A549 (cell line): ENCODE data around the gene ZC3H4.

Experiments used
- CBX8 ChIP-seq: fragments of 200-600 bp; sonication (generic); IDR thresholded peaks from 2 replicates; pipeline ENCODE4 v1.6.1; 2016
- CEBPB ChIP-seq, 2 experiments: fragments of >200 bp in 1 of 2; sonication (Bioruptor Twin) in 1 of 2; formaldehyde crosslinking in 1 of 2; IDR thresholded peaks; 2 replicates each; pipeline ENCODE4 v1.6.1; 2012 to 2016
- CTCF ChIP-seq: fragments of >200 bp; sonication (Bioruptor Twin); formaldehyde crosslinking; IDR thresholded peaks from 3 replicates; pipeline ENCODE4 v1.5.1; 2016
- SREBF2 ChIP-seq: fragments of 450-650 bp; IDR thresholded peaks from 2 replicates; pipeline ENCODE4 v1.6.1; 2014; ENCODE audit warnings: mild to moderate bottlenecking, moderate library complexity
- TF ChIP-seq, protein P1 (sequence below): IDR thresholded peaks from 2 replicates; pipeline ENCODE4 v1.6.1; 2012

GRCh38 chr19:47020992-47021496, 92.5 kb downstream of the ZC3H4 start:
- TF ChIP-seq SREBF2, result no peak
- TF ChIP-seq CTCF, result no peak
- TF ChIP-seq, protein P1, sequence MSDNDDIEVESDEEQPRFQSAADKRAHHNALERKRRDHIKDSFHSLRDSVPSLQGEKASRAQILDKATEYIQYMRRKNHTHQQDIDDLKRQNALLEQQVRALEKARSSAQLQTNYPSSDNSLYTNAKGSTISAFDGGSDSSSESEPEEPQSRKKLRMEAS, result no peak
- TF ChIP-seq CBX8, result no peak
- TF ChIP-seq CEBPB (IDR thresholded peaks at IDR 0.05), result no peak
